Eye (tissue), 1 donor: Measurements from ENCODE around the gene CLEC4F.
"Not testable (repeated sequence)": the region's sequence is repeated elsewhere in the genome, so short reads cannot be mapped to it uniquely, and the experiment has no call there.

Source experiments
- DNase-seq: peaks from one replicate; pipeline ENCODE4 v3.0.0-alpha.2; 2015

The CLEC4F gene

DNA sequence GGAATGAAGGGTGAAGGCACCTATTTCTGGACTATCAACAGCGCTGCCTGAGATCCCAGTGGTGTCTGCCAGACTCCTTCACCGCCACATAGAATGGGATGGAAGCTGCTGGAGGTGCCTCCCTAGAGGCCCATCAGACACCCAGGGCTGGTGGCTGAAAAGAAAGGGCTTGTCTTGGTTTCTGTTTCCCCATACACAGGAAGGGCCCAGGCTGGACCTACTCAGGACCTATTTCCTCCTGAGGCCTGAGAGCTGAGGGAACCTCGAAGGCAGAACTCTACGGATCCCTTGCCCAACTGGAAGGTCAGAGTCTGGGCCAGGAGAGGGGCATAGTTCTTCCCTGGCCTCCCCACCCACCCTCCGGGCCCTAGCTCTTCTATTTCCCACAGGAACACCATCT is 2.9 kb upstream of the CLEC4F start:
- no peak for DNase-seq

DNA sequence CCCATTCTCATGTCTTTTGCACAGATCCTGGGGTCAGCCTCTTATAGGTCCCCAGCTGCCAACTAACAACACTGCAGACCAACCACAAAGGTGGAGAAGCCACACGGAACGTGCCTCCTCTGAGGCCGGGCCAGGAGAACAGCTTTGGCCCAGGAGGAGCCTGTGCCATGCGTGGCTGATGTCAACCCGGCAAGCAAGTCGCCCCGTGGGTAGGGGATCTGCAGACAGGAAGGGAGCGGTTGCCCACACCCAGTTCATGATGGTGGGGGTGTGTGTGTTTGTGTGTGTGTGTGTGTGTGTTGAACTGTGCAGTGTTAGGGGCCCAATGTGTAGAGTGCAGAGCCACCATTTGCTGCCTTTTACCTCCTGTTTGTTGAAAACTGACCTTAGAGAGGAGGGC is 2.4 kb upstream of the CLEC4F start:
- no peak for DNase-seq

DNA sequence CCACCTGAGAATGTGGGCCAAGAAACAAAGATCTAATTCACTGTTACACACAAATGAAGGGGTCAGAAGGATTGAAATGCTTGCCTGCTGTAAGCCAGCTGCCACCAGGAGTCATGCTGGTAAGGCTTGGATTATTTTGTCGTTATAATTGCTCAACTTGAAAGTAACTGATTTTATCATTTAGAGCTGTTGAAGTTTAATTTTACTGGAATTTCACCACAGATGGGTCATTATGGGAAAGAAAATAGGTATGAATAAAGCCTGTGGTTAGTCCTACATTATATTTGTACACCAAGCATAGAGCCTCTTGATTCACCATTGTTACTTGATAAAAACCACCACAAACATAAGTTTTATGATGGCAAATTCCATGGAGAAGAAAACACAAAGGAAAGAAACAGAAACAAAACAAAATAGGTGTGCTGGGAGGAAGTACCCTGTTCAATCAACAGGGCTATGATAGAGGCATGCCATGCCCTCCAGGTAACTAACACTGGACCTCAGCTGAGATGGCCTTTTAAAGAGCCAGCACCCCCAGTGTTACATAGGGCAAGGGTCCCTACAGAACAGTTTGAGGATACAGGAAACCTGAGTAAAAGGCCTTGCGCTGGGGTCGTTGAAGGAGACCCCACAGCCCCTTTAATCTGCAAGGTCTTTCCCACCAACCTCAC is 3.0 kb downstream of the CLEC4F start:
- DNase-seq = no peak

DNA sequence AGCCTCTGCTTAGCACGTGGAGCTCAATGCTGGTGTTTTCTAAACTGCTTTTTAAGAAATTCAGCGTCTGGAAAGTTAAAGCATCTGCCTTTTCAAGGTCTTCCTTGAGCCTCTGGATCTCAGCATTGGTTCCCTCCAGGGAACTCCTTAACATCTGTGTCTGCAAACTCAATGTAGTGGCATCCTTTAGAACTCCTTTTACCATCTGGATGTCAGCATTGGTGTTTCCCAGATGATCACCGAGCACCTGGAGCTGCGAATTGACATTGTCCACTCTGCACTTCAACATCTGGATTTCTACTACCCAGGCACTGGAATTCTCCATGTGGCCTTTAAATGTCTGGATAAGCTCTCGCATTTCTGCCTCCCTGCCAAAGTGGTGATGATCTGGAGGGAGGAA is 3.7 kb downstream of the CLEC4F start:
- no peak for DNase-seq

DNA sequence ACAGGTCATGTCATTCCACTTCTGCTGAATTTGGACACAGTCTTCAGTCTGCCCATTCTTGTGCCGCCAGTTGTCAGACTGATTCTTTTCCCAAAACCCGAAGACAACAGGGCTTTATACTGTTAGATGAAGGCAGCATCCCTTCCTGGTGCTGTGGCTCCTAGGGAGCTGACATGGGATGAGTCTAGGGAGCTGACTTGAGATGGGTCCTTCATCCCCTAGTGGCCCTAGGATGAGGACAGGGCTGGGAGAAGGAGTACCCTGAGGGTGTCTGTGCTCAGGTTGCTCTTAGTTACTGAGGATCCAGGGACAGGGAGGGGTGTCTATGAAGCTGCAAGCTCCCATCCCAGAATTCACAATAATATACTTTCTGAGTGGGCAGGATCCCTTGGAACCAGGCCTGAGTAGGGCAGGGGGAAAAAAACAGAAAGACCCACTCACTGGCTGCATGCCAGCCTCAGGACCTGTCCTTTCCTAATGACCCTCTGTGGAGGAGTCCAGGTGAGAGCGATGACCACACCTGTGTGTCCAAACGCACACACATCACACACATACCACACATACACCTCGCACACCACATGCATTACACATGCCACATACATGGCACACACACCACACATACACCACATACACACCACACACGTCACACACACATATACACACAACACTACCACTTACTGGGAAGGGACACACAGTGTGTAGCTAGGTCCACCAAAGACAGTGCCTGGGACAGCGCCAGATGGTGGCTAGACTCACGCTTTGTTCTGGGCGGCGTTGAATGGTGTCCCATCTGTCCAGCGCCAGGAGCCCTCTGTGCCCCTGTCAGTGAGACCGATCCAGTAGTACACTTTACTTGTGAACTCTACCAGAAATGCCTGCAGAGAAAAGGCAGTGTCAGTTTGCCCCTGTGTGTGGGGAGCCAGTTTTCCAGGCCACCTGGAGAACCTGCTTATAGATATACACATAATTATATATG is 11.1 kb downstream of the CLEC4F start:
- no peak for DNase-seq

DNA sequence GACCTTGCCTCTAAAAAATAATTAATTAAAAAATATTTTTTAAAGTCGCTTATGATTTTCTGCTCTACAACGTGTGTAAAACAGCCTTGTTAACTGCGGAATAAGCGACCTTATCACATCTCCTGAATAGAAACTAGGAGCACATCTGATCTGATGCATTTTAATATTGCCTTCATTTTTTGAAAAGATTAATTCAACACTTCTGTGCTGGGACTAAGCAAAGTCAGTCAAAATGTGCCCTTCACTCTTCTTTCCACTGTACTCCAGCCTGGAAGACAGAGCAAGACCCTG is 12.6 kb downstream of the CLEC4F start:
- DNase-seq = no peak

DNA sequence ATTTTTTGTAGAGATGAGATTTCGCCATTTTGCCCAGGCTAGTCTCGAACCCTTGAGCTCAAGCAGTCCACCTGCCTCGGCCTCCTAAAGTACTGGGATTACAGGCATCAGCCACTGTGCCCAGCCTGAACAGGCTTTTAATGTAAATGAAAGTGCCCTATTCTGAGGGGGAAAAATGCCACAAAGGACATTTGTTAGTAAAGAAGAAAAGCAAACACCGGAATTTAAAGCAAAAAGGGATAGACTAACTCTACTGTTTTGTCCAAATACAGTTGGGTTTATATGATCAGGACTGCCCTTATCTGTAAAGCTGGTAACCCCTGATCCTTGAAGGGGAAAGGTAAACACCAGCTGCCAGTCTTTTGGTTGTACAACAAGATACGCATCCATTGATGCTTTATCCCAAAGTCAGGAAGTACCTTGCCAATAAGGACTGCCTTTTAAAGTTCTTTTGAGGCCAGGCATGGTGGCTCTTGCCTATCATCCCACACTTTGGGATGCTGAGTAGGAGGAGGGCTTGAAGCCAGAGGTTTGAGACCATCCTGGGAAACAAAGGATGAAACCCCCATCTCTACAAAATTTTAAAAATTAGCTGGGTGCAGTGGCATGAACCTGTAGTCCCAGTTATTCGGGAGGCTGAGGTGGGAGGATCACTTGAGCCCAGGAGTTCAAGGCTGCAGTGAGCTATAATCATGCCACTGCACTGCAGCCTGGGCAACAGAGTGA is 13.1 kb downstream of the CLEC4F start:
- no peak for DNase-seq

DNA sequence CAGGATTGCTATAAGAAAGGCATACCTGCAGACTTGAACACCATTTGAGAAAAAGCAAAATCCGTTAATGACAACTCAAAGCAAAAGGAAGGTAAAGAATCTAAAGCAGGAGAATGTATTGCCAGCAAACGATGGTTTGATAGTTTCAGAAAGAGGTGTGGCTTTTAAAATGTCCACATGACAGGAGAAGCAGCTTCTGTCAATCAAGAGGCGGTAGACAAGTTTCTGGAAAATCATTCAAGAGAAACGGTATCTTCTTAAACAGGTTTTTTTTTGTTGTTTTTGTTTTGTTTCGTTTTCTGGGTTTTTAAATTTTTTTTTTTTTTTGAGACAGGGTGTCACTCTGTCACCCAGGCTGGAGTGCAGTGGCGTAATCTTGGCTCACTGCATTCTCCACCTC is 13.8 kb downstream of the CLEC4F start:
- DNase-seq = no peak

DNA sequence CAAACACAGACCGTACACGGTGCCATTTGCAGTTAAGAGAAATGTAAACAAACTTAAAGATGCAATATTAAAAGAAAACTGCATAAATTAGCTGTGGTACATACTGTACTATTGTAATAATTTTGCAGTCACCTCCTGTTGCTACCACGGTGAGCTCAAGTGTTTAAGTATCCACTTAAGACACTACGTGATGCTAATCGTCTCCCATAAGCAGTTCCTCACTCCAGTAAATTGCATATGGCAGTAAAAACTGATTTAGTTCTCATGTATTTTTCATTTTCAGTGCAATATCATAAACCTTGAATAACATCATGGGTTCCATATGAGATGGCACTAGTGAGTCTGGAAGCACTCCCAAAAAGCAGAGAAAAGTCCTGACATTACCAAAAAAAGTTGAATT is 14.4 kb downstream of the CLEC4F start:
- DNase-seq = no peak

DNA sequence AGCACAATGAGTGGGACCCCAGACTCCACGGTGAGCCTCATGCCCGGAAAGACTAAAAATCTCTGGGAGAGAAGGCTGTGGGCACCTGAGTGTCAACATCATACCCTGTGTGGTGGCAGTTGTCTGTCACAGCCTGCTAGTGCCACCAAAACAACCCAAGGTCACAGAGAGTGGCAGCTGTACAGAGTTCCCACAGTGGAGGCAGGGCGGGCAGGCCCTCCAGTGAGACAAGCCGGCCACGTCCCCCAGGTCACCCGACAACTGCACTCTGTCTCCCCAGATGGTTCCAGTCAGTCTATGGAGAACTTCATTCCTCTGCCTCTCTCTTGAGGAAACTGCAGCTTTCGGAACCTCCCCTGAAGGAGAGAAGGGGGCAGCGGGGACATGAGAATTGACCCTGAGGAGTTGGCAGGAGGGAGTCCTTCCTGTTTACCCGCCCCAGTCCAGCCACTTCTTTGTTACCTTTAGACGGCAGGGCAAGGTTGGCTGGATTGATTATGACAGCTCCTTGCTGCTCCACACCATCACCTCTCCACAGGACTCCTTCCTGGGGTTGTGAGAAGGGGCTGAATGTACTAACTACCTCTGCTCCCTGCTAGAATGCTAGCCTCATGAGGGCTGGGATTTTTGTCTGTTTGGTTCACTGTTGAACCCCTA is 18.7 kb downstream of the CLEC4F start:
- no peak for DNase-seq

DNA sequence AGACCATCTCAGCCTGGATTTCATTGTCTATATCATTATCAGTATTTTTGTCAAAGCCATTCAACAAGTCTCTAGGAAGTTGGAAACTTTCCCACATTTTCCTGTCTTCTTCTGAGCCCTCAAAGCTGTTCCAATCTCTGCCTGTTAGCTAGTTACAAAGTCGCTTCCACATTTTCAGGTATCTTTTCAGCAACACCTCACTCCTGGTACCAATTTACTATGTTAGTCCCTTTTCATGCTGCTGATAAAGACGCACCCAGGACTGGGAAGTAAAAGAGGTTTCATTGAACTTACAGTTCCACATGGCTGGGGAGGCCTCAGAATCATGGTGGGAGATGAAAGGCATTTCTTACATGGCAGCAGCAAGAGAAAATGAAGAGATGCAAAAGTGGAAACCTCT is 20.7 kb downstream of the CLEC4F start:
- DNase-seq = no peak

DNA sequence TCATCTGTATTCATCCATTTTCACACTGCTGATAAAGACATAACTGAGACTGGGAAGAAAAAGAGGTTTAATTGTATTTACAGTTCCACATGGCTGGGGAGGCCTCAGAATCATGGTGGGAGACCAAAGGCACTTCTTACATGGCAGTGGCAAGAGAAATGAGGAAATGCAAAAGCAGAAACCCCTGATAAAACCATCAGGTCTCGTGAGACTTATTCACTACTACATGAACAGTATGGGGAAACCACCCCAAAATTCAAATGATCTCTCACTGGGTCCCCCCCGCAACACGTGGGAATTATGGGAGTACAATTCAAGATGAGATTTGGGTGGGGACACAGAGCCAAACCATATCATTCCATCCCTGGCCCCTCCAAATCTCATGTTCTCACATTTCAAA is 22.4 kb downstream of the CLEC4F start:
- DNase-seq = not testable (repeated sequence)

DNA sequence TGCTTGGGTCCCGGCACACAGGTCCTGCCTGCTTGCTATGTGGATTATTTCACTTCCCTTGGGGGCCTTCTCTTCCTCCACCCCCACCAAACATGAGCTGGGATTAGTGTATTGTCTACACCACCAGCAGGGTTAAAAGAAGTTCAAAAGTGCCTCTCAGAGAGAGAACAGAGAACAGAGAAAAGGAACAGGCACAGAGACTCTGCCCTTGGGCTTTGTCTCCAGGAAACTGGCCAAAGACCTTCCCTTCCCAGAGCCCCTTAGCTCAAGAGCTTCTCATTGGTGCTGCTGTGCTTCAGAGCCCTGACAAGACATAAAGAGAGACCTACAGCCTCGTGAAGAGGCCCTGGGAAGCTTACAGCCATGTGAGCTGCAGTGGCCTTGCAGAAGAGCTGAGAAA is 22.9 kb downstream of the CLEC4F start:
- no peak for DNase-seq

DNA sequence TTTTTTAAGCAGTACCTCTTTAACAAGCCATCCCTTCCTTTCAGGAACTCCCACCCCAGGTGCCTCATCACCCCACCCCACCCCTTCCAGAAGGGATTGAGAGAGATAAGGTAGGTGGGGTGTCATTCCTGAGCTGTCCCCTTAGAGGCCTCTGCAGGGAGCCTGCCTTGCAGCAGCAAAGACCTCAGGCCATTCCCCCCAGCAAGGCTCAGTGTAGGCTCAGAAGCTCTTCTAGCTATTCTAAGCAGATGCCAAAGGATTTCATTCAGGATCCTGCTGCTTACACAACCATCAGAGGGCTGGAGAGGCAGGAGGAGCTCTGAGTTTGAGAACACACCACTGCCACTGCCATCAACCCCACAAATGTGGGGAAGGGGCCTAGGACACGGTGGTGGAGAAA is 24.1 kb downstream of the CLEC4F start:
- no peak for DNase-seq

DNA sequence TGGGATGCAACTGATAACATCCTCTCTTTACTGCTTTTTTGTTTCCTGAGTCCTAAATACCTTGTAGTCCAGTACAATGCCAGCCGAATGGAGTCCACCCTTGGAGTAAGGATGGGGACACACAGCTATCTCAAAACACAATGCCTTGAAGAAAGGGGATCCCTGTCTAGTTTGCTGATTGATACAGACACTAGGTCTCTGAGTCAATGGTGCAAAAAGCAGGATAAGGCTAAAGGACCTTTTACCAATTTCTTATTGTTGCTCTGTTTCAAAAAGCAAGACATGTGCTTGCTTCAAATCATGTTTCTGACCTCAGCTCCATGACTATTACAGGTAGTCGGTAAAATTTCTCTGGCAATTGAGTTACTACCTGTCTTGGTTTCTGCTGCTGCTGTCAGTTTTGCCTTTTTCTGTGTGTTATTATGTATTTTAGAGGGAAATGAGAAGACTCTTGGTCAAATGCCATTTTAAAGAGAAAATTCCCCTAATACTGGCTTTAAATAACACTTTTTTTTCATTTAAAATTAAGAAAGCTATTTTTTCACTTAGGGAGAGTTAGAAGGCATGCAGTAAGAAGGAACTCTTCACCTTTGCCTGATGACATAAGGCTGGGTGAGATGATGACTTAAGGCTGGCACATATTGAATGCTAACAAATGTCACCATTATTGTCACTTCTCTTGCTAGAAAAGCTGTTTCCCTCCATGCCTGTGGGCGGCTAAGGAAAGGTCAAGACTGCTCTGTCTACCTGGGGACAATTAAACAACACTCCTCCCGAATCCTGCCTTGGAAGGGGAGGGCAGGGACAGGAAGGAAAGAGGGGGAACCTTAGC is 25.0 kb downstream of the CLEC4F start:
- no peak for DNase-seq

DNA sequence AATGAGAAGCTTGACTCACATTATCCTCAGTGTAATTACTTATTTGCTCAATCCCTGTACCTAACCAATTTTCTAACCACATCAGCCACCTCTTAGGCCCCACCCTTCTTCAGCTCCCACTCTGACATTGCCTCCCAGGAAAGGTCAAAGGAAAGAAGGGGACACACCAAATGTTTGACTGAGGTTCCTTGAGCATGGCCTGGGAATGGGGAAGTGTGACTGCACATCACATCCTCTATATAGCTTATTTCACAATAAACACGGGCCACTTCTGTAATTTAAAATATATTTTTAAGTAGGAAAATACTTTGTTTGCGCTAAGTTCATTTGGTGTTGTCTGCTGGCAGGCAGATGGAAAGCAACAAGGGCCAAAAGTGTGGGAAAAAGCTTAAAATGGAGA is 26.9 kb downstream of the CLEC4F start:
- DNase-seq = no peak

DNA sequence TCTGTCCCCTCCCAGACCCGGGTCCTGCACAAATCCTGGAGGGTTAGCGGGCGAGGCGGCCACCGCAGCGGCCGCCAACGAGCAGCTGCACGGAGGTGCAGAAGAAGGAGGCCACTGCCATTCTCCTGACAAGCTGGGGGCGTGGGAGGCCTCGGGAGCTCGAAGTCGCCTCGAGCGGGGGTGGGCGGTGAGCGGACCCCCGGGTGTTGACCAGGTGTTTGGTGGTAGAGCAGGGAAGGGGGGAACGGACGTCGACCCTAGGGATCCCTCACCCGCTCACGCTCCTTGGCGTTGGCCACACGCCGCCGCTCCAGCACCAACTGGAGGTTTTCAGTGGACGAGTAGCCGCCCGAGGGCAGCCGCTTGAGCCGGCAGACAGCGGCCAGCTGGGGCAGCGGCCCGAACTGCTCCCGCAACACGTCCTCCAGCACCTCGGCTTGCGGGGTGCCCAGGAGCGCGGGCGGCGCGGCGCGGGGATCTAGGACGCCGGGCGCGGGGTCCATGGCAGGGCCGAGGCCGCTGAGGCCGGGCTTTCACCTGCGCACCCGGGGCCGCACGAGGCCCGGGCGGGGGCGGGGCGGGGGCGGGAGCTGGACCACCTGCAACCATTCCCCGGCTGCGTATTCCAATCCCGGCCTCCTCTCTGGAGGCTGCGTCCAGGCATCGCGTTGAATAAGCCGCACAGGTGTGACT is 30.1 kb downstream of the CLEC4F start, which contains the start of gene FIGLA:
FIGLA (minus strand) TSS at position 508 of the 693 bp plus-strand sequence; CDS start at position 503, 5 bp downstream.
- peak; percentile 71 for DNase-seq

DNA sequence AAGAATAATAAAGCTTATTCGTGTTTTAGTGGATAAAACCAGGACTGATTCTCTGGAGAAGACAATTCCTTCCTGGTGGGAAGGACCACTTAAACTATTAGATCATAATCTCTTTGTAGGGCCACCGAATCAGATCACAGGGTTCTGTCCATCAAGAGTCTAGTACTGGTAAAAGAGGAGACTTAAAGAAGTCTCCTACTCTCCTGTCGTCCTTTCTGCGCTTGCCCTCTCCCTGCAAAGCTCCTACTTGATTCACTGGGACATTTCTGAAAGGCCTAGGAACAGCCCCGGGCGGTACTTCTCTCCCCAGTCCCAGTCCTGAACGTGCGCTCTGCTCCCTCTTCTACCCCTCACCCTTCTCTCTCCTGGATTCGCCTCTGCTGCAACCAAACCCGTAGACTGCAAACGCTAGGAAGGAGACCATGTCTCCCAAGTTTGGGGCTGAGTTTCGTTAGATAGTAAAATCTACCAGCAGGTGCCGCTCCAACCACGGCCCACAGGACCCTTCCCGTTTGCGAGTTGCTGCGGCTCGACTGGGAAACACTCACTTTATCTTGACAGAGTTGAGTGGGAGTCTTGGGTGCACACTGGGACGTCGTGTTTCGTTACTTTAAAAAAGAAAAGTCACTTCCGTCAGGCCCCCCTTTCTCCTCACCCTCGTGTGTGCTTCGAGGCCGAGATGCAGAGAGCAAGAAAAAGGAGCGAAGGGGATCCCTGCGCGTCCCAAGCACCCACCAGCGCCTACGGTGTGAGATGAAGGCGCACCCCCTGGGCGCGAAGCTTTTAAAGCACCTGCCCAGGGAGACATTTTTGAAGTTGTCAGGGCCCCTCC is 30.9 kb downstream of the CLEC4F start:
- peak; percentile 91 for DNase-seq

DNA sequence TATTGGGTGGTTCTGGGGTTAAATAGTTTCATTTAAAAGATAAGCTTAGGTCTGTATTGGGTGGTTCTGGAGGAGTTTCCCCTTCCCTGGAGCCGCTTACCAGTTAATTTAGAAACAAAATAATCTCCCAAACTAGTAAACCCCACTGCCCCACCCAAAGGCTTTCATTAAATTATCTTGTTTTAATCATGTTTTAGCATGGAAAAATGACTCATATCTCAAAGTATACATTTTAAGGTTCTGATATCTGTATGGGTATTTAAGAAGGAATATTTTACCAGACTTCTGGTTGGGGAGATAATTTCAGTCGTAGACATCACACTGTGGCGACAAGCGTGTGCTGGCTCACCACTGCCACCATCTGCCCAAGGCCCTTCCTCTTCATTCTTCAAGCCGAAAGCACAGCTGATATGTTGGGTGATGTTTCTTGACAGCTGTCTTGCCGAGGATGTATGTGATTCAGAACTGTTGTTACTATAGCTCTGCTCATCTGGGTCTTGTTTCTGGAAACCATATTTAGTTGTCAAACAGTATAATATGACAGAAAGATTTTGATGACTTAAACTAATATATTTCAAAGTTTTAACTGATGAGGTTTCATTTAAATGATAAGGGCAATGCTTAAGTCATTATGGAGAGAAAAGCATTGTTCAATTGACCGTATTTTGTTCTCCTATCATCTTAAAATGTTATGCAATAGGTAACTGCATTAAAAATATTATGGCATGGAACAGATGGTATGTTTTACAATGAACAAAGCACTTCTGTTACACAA is 35.1 kb downstream of the CLEC4F start:
- peak; percentile 81 for DNase-seq

DNA sequence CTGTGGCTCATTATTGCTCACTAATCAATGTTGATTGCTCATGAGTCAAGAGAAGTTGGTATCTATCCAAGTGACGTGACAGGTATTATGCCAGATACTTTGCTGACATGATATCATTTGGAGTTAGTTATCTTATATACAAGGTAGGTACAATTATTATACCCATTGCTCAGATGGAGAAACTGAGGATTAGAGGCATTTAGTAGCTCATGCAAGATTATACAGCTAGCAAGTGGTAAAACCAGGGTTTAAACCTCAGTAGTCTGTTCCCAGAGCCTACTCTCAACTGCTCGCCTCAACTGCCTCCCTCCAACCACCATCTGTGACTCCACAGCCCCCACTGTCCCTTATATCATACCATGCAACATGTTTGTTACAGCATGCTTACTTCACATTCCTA is 36.1 kb downstream of the CLEC4F start:
- no peak for DNase-seq
